ENCODE measurements around the gene C2CD2. TPM values are rescaled to one million over a fixed set of nuclear protein-coding genes. Genes with fewer than 3 reads are reported as not detected.

Gene C2CD2
- total RNA-seq, 2 donors from 2014 or later: 26.3 to 28.7 TPM

DNA sequence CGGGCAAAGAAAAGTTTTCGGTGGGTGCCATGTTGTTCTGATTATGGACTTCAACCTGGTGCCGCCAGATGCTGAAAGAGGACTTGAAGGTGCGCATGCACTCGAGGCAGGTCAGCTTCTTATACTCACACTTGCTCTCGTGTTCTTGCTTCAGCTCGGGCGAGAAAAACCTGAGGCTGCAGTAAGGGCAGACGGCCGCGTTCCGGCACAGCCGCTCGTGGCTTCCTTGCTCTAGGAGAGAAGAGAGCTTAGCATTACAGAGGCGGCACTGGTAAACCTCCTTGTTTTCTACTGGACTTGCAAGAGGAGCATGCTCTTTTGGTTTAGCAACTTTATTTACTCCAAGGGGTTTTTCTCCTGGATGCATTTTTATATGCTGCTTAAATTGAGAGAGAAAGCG, 37.8 kb upstream of the C2CD2 start:
- H3K4me3 Mint-ChIP-seq: no peak overlapping the region
- H3K4me1 Mint-ChIP-seq: no peaks in the 10 kb centered on the region
- Histone ChIP-seq H3K27ac (ENCODE audit: low read depth, low read length) (no peak overlapping the region), H3K4me3 (ENCODE audit: low read length) (no peak overlapping the region), H3K36me3 (ENCODE audit: control insufficient read depth, insufficient read depth, low read length) (peaks cover 73% of the 10 kb centered on the region), H3K9me3 (ENCODE audit: control insufficient read depth, low read length) (peaks cover 19% of the 10 kb centered on the region), H3K9ac (ENCODE audit: extremely low read depth, low read length, poor library complexity, severe bottlenecking) (no peak overlapping the region), H3K27me3 (ENCODE audit: control insufficient read depth, insufficient read depth, low read length, poor library complexity, severe bottlenecking) (no peaks in the 10 kb centered on the region), H3K4me1 (ENCODE audit: control insufficient read depth, insufficient read depth, low read length) (no peaks in the 10 kb centered on the region)
- DNase-seq: no peak
- H3K9me3 Mint-ChIP-seq: peaks cover 20% of the 10 kb centered on the region
- H3K36me3 Mint-ChIP-seq (ENCODE audit: low read depth): peaks cover 60% of the 10 kb centered on the region
- no peak overlapping the region for H3K27ac Mint-ChIP-seq
- no peaks in the 10 kb centered on the region for H3K27me3 Mint-ChIP-seq (ENCODE audit: insufficient read depth)
- 93 to 95% methylated on average over 16 of the region's 16 CpGs for WGBS, 2 experiments (ENCODE audit: insufficient coverage in 1 of 2, insufficient read length in 1 of 2)
- TF ChIP-seq, protein P1, sequence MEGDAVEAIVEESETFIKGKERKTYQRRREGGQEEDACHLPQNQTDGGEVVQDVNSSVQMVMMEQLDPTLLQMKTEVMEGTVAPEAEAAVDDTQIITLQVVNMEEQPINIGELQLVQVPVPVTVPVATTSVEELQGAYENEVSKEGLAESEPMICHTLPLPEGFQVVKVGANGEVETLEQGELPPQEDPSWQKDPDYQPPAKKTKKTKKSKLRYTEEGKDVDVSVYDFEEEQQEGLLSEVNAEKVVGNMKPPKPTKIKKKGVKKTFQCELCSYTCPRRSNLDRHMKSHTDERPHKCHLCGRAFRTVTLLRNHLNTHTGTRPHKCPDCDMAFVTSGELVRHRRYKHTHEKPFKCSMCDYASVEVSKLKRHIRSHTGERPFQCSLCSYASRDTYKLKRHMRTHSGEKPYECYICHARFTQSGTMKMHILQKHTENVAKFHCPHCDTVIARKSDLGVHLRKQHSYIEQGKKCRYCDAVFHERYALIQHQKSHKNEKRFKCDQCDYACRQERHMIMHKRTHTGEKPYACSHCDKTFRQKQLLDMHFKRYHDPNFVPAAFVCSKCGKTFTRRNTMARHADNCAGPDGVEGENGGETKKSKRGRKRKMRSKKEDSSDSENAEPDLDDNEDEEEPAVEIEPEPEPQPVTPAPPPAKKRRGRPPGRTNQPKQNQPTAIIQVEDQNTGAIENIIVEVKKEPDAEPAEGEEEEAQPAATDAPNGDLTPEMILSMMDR (conservative IDR thresholded peaks at IDR 0.05): no peak

DNA sequence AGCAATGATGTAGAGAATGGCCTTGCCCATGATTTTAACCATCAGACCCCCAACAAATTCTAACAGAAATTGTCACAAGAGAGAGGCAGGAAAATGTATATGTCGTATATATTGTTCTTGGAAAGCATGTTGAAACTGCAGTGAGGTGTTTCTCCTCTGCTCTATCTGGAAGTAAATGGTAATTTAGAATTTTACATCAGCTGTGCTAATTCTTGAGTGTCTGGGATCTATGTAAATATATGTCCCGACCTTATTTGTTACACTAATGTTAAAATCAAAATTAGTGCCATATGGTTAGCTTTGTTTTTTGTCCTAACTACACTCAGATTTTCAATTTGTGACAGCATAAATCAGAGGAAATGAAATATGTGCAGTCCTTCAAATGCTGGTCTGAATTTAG, 35.9 kb upstream of the C2CD2 start:
- Mint-ChIP-seq H3K4me3 (no peak overlapping the region), H3K27me3 (ENCODE audit: insufficient read depth) (no peaks in the 10 kb centered on the region), H3K9me3 (peaks cover under 1% of the 10 kb centered on the region), H3K4me1 (no peaks in the 10 kb centered on the region), H3K27ac (no peak overlapping the region), H3K36me3 (ENCODE audit: low read depth) (peaks cover 40% of the 10 kb centered on the region)
- Histone ChIP-seq H3K4me1 (ENCODE audit: control insufficient read depth, insufficient read depth, low read length) (no peaks in the 10 kb centered on the region), H3K27me3 (ENCODE audit: control insufficient read depth, insufficient read depth, low read length, poor library complexity, severe bottlenecking) (no peaks in the 10 kb centered on the region), H3K4me3 (ENCODE audit: low read length) (no peak overlapping the region), H3K9me3 (ENCODE audit: control insufficient read depth, low read length) (no peaks in the 10 kb centered on the region), H3K9ac (ENCODE audit: extremely low read depth, low read length, poor library complexity, severe bottlenecking) (no peak overlapping the region), H3K36me3 (ENCODE audit: control insufficient read depth, insufficient read depth, low read length) (peaks cover 53% of the 10 kb centered on the region), H3K27ac (ENCODE audit: low read depth, low read length) (no peak overlapping the region)
- DNase-seq: no peak
- TF ChIP-seq, protein P1 (conservative IDR thresholded peaks at IDR 0.05): no peak
- 87% methylated on average over 2 of the region's 2 CpGs; no CpG with 5 or more reads in 1 of the 2 experiments for WGBS, 2 experiments (ENCODE audit: insufficient coverage in 1 of 2, insufficient read length in 1 of 2)

DNA sequence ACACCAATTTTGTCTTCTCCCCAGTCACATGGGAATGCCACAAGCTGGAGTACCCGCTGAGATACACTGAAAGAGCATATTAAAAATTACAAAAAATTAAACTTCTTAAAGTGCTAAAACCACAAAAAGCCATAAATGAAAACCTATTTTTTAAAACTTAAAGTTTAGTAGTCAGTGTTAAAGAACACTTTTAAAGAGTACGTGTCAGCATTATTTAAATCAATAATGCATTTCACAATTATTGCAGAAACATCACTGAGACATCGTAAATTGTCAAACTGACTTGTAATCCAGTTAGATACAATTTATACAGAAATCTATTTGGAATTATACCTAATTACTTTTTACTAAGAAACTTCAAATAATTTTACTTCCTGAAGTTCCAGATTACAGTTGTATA, 33.5 kb upstream of the C2CD2 start:
- no peak overlapping the region for H3K27ac Mint-ChIP-seq
- no peak for DNase-seq
- no peak overlapping the region for H3K27ac ChIP-seq (ENCODE audit: low read depth, low read length)

More for the DNA sequence above, 33.5 kb upstream of the C2CD2 start:
- TF ChIP-seq, protein P1 (conservative IDR thresholded peaks at IDR 0.05): no peak
- H3K36me3 Mint-ChIP-seq (ENCODE audit: low read depth): peaks cover 16% of the 10 kb centered on the region
- H3K4me3 Mint-ChIP-seq: no peak overlapping the region
- Histone ChIP-seq H3K9me3 (ENCODE audit: control insufficient read depth, low read length) (no peaks in the 10 kb centered on the region), H3K9ac (ENCODE audit: extremely low read depth, low read length, poor library complexity, severe bottlenecking) (no peak overlapping the region), H3K36me3 (ENCODE audit: control insufficient read depth, insufficient read depth, low read length) (peaks cover 29% of the 10 kb centered on the region), H3K27me3 (ENCODE audit: control insufficient read depth, insufficient read depth, low read length, poor library complexity, severe bottlenecking) (no peaks in the 10 kb centered on the region), H3K4me1 (ENCODE audit: control insufficient read depth, insufficient read depth, low read length) (no peaks in the 10 kb centered on the region), H3K4me3 (ENCODE audit: low read length) (no peak overlapping the region)
- no peaks in the 10 kb centered on the region for H3K4me1 Mint-ChIP-seq
- H3K27me3 Mint-ChIP-seq (ENCODE audit: insufficient read depth): no peaks in the 10 kb centered on the region
- H3K9me3 Mint-ChIP-seq: no peaks in the 10 kb centered on the region
- whole genome bisulfite sequencing, 2 experiments (ENCODE audit: insufficient coverage in 1 of 2, insufficient read length in 1 of 2): 97 to 100% methylated on average over 1 to 3 of the region's 3 CpGs
